Upper lobe of right lung (tissue), 1 donor: ENCODE measurements around the gene ATG4B. TPM values are rescaled to one million over a fixed set of nuclear protein-coding genes. Genes with fewer than 3 reads are reported as not detected.
A peak's percentile ranks its signal among the peaks of the same experiment; 100 is the strongest.

Source experiments
- ATAC-seq: fragments of 200-7000 bp; cut with Tn5 transposase; one replicate; pipeline ENCODE4 v1.9.1; 2020; ENCODE audit warnings: mild to moderate bottlenecking, moderate library complexity
- DNase-seq: peaks from one replicate; pipeline ENCODE4 v3.0.0-alpha.2; 2020
- H3K27ac ChIP-seq: fragments of 200-600 bp; one replicate; pipeline ENCODE4 v1.8.0; 2022
- H3K27me3 ChIP-seq: fragments of 200-600 bp; one replicate; pipeline ENCODE4 v1.8.0; 2022; ENCODE audit warnings: mild to moderate bottlenecking
- H3K36me3 ChIP-seq: fragments of 200-600 bp; one replicate; pipeline ENCODE4 v1.8.0; 2022
- H3K4me1 ChIP-seq: fragments of 200-600 bp; one replicate; pipeline ENCODE4 v1.8.0; 2022
- H3K4me3 ChIP-seq: fragments of 200-600 bp; one replicate; pipeline ENCODE4 v1.8.0; 2022; ENCODE audit warnings: mild to moderate bottlenecking
- H3K9me3 ChIP-seq: fragments of 200-600 bp; one replicate; pipeline ENCODE4 v1.8.0; 2022
- intact Hi-C: fragments of 100-400 bp; cut with DNase I; formaldehyde crosslinking; loops from one replicate; pipeline ENCODE4 v1.11.0; 2022
- total RNA-seq: library from RNA; stranded (reverse); fragmentation: NEBNext Ultra II Directional; extraction: Animal tissue kit (Norgen Biotek cat#: 25700); gene quantifications from one replicate; pipeline ENCODE4 v1.2.1, GENCODE V29; 2021
- TF ChIP-seq, protein P1 (sequence below): fragments of 200-600 bp; IDR thresholded peaks from one replicate; pipeline ENCODE4 v1.8.0; 2022; ENCODE audit warnings: antibody characterized with exemption
- donor health status: DM: no; HTN: yes; CAD: no; lungs with severe emphysema.

Gene ATG4B
- total RNA-seq, 1 donor from 2014 or later, result 72.0 TPM

DNA sequence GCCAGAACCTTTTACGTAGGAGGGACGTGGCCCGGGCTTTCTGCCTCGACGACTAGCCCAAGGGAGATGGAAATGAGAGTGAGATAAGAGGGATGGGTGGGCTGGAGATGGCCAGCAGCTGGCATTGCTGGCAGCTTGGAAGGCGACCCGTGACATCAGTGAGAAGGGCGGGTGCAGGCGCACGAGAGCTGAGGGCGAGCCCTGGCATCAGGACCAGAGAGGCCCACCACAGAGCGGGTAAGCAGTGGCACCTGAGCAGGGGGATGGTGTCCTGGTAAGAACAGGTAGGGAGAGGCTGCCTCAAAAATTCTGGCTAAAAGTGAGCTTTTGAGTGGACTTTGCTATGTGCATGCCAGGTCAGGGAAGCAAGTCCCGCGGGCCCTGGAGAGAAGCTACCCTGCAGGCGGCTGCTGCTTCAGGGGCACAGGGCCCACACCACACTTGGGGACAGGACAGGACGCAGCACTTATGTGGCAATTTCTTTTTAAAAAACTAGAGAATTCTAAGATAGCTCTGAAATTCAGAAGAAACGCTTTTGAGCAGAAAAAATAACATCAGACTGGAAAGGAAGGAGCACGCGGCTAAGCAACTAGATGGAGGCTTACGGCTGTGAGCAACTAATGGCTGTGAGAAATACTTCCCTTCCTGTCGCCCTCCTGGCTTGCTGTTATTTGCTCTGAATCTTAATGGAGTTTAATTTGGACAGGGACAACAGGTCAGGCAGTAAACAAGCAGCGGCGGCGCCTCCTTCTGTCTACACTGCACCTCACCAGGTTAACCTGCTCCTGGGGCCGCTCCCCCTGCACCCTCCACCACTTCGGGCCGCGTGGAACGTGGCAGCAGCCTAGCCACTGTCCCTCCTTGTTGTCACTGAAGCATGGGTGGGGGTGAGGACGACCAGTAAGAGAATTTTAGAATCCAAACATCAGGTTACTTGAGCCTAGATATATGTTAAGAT, 21.0 kb upstream of the ATG4B start:
- peaks cover 9% of the 10 kb centered on the region for H3K4me1 ChIP-seq
- peak overlapping the region; percentile 45 for H3K4me3 ChIP-seq
- H3K36me3 ChIP-seq, result no peaks in the 10 kb centered on the region
- TF ChIP-seq, protein P1, sequence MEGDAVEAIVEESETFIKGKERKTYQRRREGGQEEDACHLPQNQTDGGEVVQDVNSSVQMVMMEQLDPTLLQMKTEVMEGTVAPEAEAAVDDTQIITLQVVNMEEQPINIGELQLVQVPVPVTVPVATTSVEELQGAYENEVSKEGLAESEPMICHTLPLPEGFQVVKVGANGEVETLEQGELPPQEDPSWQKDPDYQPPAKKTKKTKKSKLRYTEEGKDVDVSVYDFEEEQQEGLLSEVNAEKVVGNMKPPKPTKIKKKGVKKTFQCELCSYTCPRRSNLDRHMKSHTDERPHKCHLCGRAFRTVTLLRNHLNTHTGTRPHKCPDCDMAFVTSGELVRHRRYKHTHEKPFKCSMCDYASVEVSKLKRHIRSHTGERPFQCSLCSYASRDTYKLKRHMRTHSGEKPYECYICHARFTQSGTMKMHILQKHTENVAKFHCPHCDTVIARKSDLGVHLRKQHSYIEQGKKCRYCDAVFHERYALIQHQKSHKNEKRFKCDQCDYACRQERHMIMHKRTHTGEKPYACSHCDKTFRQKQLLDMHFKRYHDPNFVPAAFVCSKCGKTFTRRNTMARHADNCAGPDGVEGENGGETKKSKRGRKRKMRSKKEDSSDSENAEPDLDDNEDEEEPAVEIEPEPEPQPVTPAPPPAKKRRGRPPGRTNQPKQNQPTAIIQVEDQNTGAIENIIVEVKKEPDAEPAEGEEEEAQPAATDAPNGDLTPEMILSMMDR, result no peak
- DNase-seq, result no peak
- ATAC-seq, result peak; percentile 57
- H3K27me3 ChIP-seq, result no peaks in the 10 kb centered on the region
- H3K27ac ChIP-seq, result no peak overlapping the region
- no peaks in the 10 kb centered on the region for H3K9me3 ChIP-seq
- intact Hi-C loops, result no loop called here

GRCh38 chr2:241617431-241618154, 19.9 kb upstream of the ATG4B start:
- TF ChIP-seq, protein P1, result no peak
- H3K27me3 ChIP-seq, result no peaks in the 10 kb centered on the region
- peak; percentile 69 for ATAC-seq
- H3K9me3 ChIP-seq, result no peaks in the 10 kb centered on the region
- H3K4me1 ChIP-seq, result peaks cover 9% of the 10 kb centered on the region
- no peak for DNase-seq
- peak overlapping the region; percentile 45 for H3K4me3 ChIP-seq
- peak overlapping the region; percentile 71 for H3K27ac ChIP-seq
- H3K36me3 ChIP-seq, result no peaks in the 10 kb centered on the region
- intact Hi-C loops, result no loop called here

GRCh38 chr2:241618296-241618805, 19.1 kb upstream of the ATG4B start:
- Histone ChIP-seq H3K9me3 (no peaks in the 10 kb centered on the region), H3K27ac (peak overlapping the region; percentile 71), H3K4me3 (no peak overlapping the region), H3K27me3 (no peaks in the 10 kb centered on the region), H3K36me3 (no peaks in the 10 kb centered on the region), H3K4me1 (peaks cover 9% of the 10 kb centered on the region)
- intact Hi-C loops, result no loop called here
- DNase-seq (no peak), ATAC-seq (no peak)
- TF ChIP-seq, protein P1, result no peak

DNA sequence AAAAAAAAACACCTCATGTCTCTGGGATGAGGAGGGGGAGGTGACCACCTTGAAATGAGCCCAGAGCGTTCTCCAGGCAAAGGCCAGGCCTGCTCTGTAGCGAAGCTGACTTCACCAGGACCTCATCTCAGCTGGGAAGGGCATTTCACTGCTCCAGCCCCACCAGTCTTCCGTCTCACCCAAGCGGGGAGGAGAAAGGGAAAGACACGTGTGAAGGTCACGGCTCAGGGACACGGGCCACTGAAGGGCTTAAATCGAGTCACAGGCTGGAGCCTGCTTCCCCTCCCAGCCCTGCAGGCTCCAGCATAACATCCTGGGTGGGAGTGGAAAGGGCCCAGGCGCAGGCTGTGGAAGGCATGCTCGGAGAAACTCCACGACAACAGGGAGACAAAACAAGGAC, 18.7 kb upstream of the ATG4B start:
- Histone ChIP-seq H3K9me3 (no peaks in the 10 kb centered on the region), H3K4me1 (peaks cover 9% of the 10 kb centered on the region), H3K27me3 (no peaks in the 10 kb centered on the region), H3K36me3 (no peaks in the 10 kb centered on the region), H3K27ac (no peak overlapping the region), H3K4me3 (no peak overlapping the region)
- intact Hi-C loops, result no loop called here
- no peak for DNase-seq
- TF ChIP-seq, protein P1, result no peak
- ATAC-seq, result no peak

- intact Hi-C loops, result no loop called here
- H3K4me3 ChIP-seq, result no peak overlapping the region
- H3K27me3 ChIP-seq, result no peaks in the 10 kb centered on the region
- TF ChIP-seq, protein P1, result no peak
- no peaks in the 10 kb centered on the region for H3K36me3 ChIP-seq
- peaks cover 9% of the 10 kb centered on the region for H3K4me1 ChIP-seq
- no peaks in the 10 kb centered on the region for H3K9me3 ChIP-seq
- no peak overlapping the region for H3K27ac ChIP-seq
- ATAC-seq (no peak), DNase-seq (no peak)
Observed at GRCh38 chr2:241619597-241620418, 17.7 kb upstream of the ATG4B start.
